ENCODE data around the gene HELT. TPM values are rescaled to one million over a fixed set of nuclear protein-coding genes. Genes with fewer than 3 reads are reported as not detected.

Gene HELT
- total RNA-seq, 1 donor from 2014 or later = not detected

DNA sequence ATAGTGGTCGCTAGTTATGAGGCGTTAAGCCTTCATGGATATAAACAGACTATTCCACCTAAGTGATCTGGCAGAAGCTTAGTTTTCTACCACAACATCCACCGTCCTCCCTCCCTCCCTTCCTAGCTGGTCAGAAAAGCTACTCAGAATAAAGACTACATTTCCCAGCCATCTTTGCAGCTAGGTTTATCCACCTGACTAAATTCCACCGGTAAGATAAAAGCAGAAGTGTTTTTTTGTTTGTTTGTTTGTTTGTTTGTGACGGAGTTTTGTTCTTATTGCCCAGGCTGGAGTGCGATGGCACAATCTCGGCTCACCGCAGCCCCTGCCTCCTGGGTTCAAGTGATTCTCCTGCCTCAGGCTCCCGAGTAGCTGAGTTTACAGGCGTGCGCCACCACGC is 44.3 kb downstream of the HELT start:
- H3K4me1 Mint-ChIP-seq = no peaks in the 10 kb centered on the region
- Histone ChIP-seq H3K27me3 (peaks cover 11% of the 10 kb centered on the region), H4K20me1 (ENCODE audit: low read depth) (no peaks in the 10 kb centered on the region), H3K4me3 (no peak overlapping the region), H3K27ac (no peak overlapping the region), H3K9ac (no peak overlapping the region), H3K36me3 (no peaks in the 10 kb centered on the region), H3K4me1 (no peaks in the 10 kb centered on the region), H3K79me2 (ENCODE audit: low read depth) (no peaks in the 10 kb centered on the region), H2AFZ (replicated peaks) (no peak overlapping the region), H3K4me2 (no peak overlapping the region), H3F3A (ENCODE audit: low read depth) (no peaks in the 10 kb centered on the region), H3K9me3 (ENCODE audit: low read depth) (no peaks in the 10 kb centered on the region)
- TF ChIP-seq, protein P1, sequence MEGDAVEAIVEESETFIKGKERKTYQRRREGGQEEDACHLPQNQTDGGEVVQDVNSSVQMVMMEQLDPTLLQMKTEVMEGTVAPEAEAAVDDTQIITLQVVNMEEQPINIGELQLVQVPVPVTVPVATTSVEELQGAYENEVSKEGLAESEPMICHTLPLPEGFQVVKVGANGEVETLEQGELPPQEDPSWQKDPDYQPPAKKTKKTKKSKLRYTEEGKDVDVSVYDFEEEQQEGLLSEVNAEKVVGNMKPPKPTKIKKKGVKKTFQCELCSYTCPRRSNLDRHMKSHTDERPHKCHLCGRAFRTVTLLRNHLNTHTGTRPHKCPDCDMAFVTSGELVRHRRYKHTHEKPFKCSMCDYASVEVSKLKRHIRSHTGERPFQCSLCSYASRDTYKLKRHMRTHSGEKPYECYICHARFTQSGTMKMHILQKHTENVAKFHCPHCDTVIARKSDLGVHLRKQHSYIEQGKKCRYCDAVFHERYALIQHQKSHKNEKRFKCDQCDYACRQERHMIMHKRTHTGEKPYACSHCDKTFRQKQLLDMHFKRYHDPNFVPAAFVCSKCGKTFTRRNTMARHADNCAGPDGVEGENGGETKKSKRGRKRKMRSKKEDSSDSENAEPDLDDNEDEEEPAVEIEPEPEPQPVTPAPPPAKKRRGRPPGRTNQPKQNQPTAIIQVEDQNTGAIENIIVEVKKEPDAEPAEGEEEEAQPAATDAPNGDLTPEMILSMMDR (IDR thresholded peaks at IDR 0.05) = no peak
- TF ChIP-seq EZH2 (IDR thresholded peaks at IDR 0.05) = no peak
- no peak overlapping the region for H3K27ac Mint-ChIP-seq
- no peak overlapping the region for H3K4me3 Mint-ChIP-seq
- H3K9me3 Mint-ChIP-seq = peaks cover 2% of the 10 kb centered on the region
- peaks cover 14% of the 10 kb centered on the region for H3K27me3 Mint-ChIP-seq (ENCODE audit: insufficient read depth, low read depth)
- H3K36me3 Mint-ChIP-seq = no peaks in the 10 kb centered on the region
- DNase-seq (ENCODE audit: low spot score) = no peak

DNA sequence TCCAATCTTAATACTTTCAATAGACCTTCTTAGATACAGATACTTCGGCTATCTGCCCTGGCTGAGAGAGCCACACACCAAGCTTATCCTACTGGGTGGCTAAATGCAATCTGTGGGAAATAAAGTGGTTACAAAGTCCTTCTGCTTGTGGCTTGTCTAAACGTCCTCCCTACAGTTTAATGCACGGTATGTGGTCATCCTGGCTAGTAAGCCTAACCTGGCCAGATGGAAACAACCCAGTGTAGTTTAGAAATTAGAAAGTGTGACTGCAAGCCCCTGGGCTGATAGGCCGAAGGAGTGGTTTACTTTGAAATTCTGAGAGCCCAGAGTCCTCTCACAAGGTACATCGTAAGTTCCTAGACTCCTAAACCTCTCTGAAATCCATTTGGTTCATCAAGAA is 47.9 kb downstream of the HELT start:
- H3K9ac ChIP-seq = no peak overlapping the region
- Mint-ChIP-seq H3K27me3 (ENCODE audit: insufficient read depth, low read depth) (peaks cover 10% of the 10 kb centered on the region), H3K27ac (no peak overlapping the region), H3K36me3 (no peaks in the 10 kb centered on the region), H3K4me3 (no peak overlapping the region), H3K9me3 (no peaks in the 10 kb centered on the region), H3K4me1 (peaks cover under 1% of the 10 kb centered on the region)
- H3K79me2 ChIP-seq (ENCODE audit: low read depth) = no peaks in the 10 kb centered on the region
- DNase-seq (ENCODE audit: low spot score) = no peak
- H3K4me2 ChIP-seq = no peak overlapping the region
- no peak overlapping the region for H3K4me3 ChIP-seq
- no peak overlapping the region for H3K27ac ChIP-seq
- TF ChIP-seq, protein P1 (IDR thresholded peaks at IDR 0.05) = no peak
- TF ChIP-seq EZH2phosphoT487 (IDR thresholded peaks at IDR 0.05) (no peak), EZH2 (IDR thresholded peaks at IDR 0.05) (no peak)
- no peak overlapping the region for H2AFZ ChIP-seq (replicated peaks)
- H3K4me1 ChIP-seq = peaks cover under 1% of the 10 kb centered on the region
- H3F3A ChIP-seq (ENCODE audit: low read depth) = no peaks in the 10 kb centered on the region
- no peaks in the 10 kb centered on the region for H4K20me1 ChIP-seq (ENCODE audit: low read depth)
- no peaks in the 10 kb centered on the region for H3K27me3 ChIP-seq
- no peaks in the 10 kb centered on the region for H3K36me3 ChIP-seq
- H3K9me3 ChIP-seq (ENCODE audit: low read depth) = no peaks in the 10 kb centered on the region

DNA sequence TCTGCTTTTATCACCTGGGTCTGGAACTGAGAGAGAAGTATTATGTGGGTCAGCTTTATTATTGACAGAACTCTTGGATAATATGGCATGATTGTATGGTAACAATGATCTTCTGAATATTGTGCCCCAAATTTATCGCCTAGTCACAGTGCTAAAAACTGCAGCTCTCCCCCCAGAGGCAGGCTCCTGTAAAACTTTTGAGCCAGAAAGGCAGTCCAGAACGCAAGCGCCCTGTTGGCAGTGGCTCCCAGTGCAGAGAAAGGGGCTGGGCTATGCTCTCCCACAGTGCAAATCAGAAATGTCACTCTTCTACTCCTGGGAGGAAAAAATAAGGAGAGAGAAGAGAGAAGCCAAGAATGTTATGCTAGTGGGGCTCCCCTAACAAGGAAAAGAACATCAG is 50.5 kb downstream of the HELT start:
- Mint-ChIP-seq H3K4me3 (no peak overlapping the region), H3K4me1 (peaks cover 9% of the 10 kb centered on the region), H3K27me3 (ENCODE audit: insufficient read depth, low read depth) (peaks cover 7% of the 10 kb centered on the region), H3K9me3 (no peaks in the 10 kb centered on the region), H3K27ac (no peak overlapping the region), H3K36me3 (no peaks in the 10 kb centered on the region)
- Histone ChIP-seq H3K4me1 (peaks cover 3% of the 10 kb centered on the region), H3K4me3 (no peak overlapping the region), H3K9ac (no peak overlapping the region), H3K79me2 (ENCODE audit: low read depth) (no peaks in the 10 kb centered on the region), H4K20me1 (ENCODE audit: low read depth) (no peaks in the 10 kb centered on the region), H3K4me2 (no peak overlapping the region), H3K9me3 (ENCODE audit: low read depth) (no peaks in the 10 kb centered on the region), H3K36me3 (no peaks in the 10 kb centered on the region), H3K27me3 (no peaks in the 10 kb centered on the region), H3K27ac (no peak overlapping the region), H2AFZ (replicated peaks) (peak overlapping the region; percentile 71), H3F3A (ENCODE audit: low read depth) (no peaks in the 10 kb centered on the region)
- TF ChIP-seq, protein P1 (IDR thresholded peaks at IDR 0.05) = no peak
- TF ChIP-seq EZH2phosphoT487 (IDR thresholded peaks at IDR 0.05) (no peak), EZH2 (IDR thresholded peaks at IDR 0.05) (no peak)
- peak; percentile 18 for DNase-seq (ENCODE audit: low spot score)

Other genes with a start within 250 kb of the HELT start
- 0.06 and 5.1 TPM in 2 replicates for gene ACSL1, start 192.5 kb upstream of the HELT start, total RNA-seq (ENCODE audit: low replicate concordance)
- 14.7 and 21.2 TPM in 2 replicates for gene SLC25A4, start 124.8 kb downstream of the HELT start, total RNA-seq (ENCODE audit: low replicate concordance)
- gene CFAP97, start 185.5 kb downstream of the HELT start, total RNA-seq (ENCODE audit: low replicate concordance) = 45.6 and 78.6 TPM in 2 replicates
- gene SNX25, start 191.1 kb downstream of the HELT start, total RNA-seq (ENCODE audit: low replicate concordance) = 39.2 and 50.8 TPM in 2 replicates

Data from neural progenitor cell (in vitro differentiated cells).